RWPE2 (cell line): ENCODE measurements around the gene CARS2.

Source experiments
- ATAC-seq: fragments of 200-7000 bp; cut with Tn5 transposase; 3 replicates; pipeline ENCODE4 v1.9.1; 2021; ENCODE audit warnings: low read depth
- DNase-seq: peaks from one replicate; pipeline ENCODE4 v3.0.0-alpha.2; 2020; ENCODE audit warnings: low spot score
- H3K27ac ChIP-seq: fragments of 450-650 bp; 2 replicates; pipeline ENCODE4 v1.5.1; 2017; ENCODE audit warnings: mild to moderate bottlenecking; ENCODE audit not compliant: poor library complexity, severe bottlenecking
- H3K27me3 ChIP-seq: fragments of 250-450 bp; sonication (Bioruptor Pico); 2 replicates; pipeline ENCODE4 v1.5.1; 2021; ENCODE audit warnings: mild to moderate bottlenecking, moderate library complexity; ENCODE audit not compliant: insufficient read depth, poor library complexity, severe bottlenecking
- H3K36me3 ChIP-seq: fragments of 250-450 bp; sonication (Bioruptor Pico); 2 replicates; pipeline ENCODE4 v1.5.1; 2020; ENCODE audit warnings: low read depth, mild to moderate bottlenecking, moderate library complexity
- H3K4me1 ChIP-seq: fragments of 250-450 bp; sonication (Bioruptor Pico); 2 replicates; pipeline ENCODE4 v1.5.1; 2021; ENCODE audit warnings: mild to moderate bottlenecking, moderate library complexity; ENCODE audit not compliant: insufficient read depth, poor library complexity, severe bottlenecking
- H3K4me3 ChIP-seq: fragments of 250-450 bp; sonication (Bioruptor Pico); 2 replicates; pipeline ENCODE4 v1.5.1; 2021; ENCODE audit warnings: mild to moderate bottlenecking, moderate library complexity; ENCODE audit not compliant: severe bottlenecking
- H3K9me3 ChIP-seq: fragments of 250-450 bp; sonication (Bioruptor Pico); 2 replicates; pipeline ENCODE4 v1.5.1; 2021; ENCODE audit warnings: mild to moderate bottlenecking, moderate library complexity; ENCODE audit not compliant: severe bottlenecking
- TF ChIP-seq, protein P1 (sequence below): fragments of 450-650 bp; IDR thresholded peaks from one replicate; pipeline ENCODE4 v1.5.1; 2017; ENCODE audit warnings: mild to moderate bottlenecking, moderate library complexity; ENCODE audit not compliant: poor library complexity, severe bottlenecking

CARS2 gene

DNA sequence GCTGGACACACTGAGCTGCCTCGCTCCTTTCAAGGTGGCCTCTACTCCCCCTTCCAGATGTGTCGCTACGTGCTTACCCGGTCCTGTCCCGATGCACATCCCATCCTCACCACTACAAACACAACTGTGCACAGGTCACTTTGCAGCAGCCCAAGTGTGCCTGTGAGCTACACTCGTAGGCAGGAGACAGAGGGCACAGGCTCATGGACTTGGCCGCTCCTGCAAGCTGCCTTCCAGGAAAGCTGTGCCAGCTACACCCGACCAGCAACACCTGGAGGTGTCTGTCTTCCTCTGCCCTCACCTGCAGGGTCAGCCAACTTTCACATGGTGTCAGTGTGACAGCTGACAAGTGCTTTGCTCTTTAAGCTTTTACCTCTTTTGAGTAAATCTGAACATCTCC, 15.4 kb downstream of the CARS2 start:
- H3K4me3 ChIP-seq, result no peak overlapping the region
- H3K36me3 ChIP-seq, result peaks cover 61% of the 10 kb centered on the region
- no peak for DNase-seq

DNA sequence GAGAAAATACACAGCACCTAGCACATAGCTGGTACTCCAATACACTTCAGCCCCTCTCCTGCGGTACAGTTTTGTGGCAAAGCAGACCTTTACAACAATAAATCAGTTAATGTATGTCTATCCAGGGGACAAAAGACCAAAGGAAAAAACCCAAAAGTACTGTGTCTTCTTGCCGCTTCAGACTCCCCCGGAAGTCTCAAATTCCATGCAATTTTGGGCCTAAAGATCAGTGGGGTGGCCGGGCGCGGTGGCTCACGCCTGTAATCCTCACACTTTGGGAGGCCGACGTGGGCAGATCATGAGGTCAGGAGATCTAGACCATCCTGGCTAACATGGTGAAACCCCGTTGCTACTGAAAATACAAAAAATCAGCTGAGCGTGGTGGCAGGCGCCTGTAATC, 16.2 kb downstream of the CARS2 start:
- no peaks in the 10 kb centered on the region for H3K4me1 ChIP-seq
- H3K27me3 ChIP-seq, result no peaks in the 10 kb centered on the region
- no peak for DNase-seq
- no peak overlapping the region for H3K4me3 ChIP-seq
- ATAC-seq, result no peak
- H3K9me3 ChIP-seq, result no peaks in the 10 kb centered on the region
- peaks cover 62% of the 10 kb centered on the region for H3K36me3 ChIP-seq
- H3K27ac ChIP-seq, result no peak overlapping the region
- TF ChIP-seq, protein P1, sequence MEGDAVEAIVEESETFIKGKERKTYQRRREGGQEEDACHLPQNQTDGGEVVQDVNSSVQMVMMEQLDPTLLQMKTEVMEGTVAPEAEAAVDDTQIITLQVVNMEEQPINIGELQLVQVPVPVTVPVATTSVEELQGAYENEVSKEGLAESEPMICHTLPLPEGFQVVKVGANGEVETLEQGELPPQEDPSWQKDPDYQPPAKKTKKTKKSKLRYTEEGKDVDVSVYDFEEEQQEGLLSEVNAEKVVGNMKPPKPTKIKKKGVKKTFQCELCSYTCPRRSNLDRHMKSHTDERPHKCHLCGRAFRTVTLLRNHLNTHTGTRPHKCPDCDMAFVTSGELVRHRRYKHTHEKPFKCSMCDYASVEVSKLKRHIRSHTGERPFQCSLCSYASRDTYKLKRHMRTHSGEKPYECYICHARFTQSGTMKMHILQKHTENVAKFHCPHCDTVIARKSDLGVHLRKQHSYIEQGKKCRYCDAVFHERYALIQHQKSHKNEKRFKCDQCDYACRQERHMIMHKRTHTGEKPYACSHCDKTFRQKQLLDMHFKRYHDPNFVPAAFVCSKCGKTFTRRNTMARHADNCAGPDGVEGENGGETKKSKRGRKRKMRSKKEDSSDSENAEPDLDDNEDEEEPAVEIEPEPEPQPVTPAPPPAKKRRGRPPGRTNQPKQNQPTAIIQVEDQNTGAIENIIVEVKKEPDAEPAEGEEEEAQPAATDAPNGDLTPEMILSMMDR, result no peak

More for the DNA sequence above, 15.4 kb downstream of the CARS2 start:
- Histone ChIP-seq H3K27me3 (no peaks in the 10 kb centered on the region), H3K4me1 (no peaks in the 10 kb centered on the region), H3K9me3 (no peaks in the 10 kb centered on the region), H3K27ac (no peak overlapping the region)
- TF ChIP-seq, protein P1, result no peak
- ATAC-seq, result no peak; the same call in 2 of the 3 replicates

DNA sequence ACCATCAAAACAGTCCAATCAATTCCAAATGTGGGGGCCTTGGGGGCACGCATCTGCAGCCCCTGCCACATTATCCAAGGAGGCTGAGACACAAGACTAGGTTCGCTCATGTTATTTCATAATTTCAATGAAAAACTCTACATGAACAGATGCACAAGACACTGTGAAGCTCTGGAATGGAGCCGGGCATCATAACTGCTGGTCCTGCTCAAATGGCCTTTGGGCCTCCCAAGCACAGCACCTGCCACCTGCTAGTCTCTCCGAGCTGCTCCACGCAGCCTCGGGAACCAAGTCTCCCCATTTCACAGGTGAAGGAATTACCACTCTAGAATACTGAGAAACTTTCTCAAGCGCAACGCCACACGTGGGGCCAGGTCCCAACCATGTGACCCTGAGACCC, 16.9 kb downstream of the CARS2 start:
- Histone ChIP-seq H3K27ac (no peak overlapping the region), H3K9me3 (no peaks in the 10 kb centered on the region), H3K36me3 (peaks cover 62% of the 10 kb centered on the region), H3K4me3 (no peak overlapping the region), H3K27me3 (no peaks in the 10 kb centered on the region), H3K4me1 (no peaks in the 10 kb centered on the region)
- DNase-seq (no peak), ATAC-seq (no peak)
- TF ChIP-seq, protein P1, result no peak

DNA sequence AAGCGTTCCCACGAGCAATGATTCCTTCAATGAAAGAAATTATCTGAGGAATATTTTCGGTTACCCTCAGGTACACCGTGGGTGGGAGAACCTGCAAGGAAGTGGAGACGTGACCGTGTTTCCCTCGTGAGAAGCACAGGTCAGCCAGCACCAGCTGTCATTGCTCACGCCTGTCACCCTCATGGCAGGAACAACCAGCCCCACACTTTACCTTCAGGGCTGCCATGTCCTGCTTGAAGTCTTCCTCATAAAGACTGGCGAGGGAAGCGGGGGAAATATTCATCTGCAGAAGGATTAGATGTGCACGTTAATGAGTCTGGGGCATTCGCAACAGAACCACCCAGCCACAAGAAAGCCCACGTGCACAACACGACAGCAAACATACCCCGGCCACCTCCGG, 18.2 kb downstream of the CARS2 start:
- Histone ChIP-seq H3K4me1 (no peaks in the 10 kb centered on the region), H3K36me3 (peaks cover 69% of the 10 kb centered on the region), H3K9me3 (no peaks in the 10 kb centered on the region), H3K4me3 (no peak overlapping the region), H3K27me3 (no peaks in the 10 kb centered on the region), H3K27ac (no peak overlapping the region)
- TF ChIP-seq, protein P1, result no peak
- no peak for ATAC-seq
- DNase-seq, result no peak

DNA sequence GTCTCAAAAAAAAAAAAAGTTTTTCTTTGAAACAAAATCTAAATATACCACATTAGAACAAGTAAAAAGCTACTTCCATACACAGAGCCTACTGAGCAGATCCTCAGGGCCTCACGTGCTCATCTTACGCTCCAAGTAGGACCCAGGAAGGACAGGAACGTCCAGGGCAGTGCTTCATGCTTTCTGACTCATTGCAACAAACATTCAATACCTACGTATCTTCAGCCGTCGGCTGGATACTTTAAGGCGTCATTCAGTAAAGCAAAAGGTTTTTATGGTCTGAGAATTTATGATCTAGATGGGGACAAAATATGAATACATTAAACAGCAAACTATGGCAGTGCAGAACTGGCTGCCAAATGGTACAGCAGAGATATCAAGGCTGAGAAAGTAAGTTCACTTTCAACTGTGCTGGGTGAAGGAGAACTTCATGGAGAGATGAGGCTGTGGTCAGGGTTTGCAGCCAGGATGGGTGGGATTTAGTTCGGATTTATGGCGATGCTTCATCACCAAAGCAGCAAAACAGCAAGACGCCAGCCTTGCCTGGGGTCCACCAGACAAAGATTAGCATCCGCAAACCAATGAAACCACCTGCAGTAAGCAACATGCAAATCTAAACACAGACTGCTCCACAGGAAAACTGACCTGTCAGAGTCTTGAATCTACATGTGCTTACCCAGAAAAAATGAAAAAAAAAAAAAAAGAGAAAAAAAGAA, 20.5 kb downstream of the CARS2 start:
- ATAC-seq (no peak), DNase-seq (no peak)
- TF ChIP-seq, protein P1, result no peak
- Histone ChIP-seq H3K4me1 (no peaks in the 10 kb centered on the region), H3K4me3 (no peak overlapping the region), H3K9me3 (no peaks in the 10 kb centered on the region), H3K36me3 (peaks cover 86% of the 10 kb centered on the region), H3K27me3 (no peaks in the 10 kb centered on the region), H3K27ac (no peak overlapping the region)
